CD14-positive monocyte (primary cell): ENCODE results near the gene BSDC1. TPM values are rescaled to one million over a fixed set of nuclear protein-coding genes. Genes with fewer than 3 reads are reported as not detected.
"Not testable (repeated sequence)": the region's sequence is repeated elsewhere in the genome, so short reads cannot be mapped to it uniquely, and the experiment has no call there.

Source experiments
- DNase-seq, 3 donors: peaks; one replicate each; pipeline ENCODE4 v3.0.0-alpha.2; 2011 to 2022
- H2AFZ ChIP-seq: 2 replicates; pipeline ENCODE4 v1.6.0; 2012; ENCODE audit warnings: mild to moderate bottlenecking, low read depth, low read length, inconsistent platforms; ENCODE audit not compliant: insufficient read depth, poor library complexity, severe bottlenecking
- H3K27ac ChIP-seq, 2 donors: 1 replicate in 1 of 2; 2 replicates in 1 of 2; pipeline ENCODE4 v1.5.1; 2012 to 2013; ENCODE audit warnings: low read length in 2 of 2, control low read depth in 1 of 2, inconsistent platforms in 1 of 2, low read depth in 1 of 2, mild to moderate bottlenecking in 1 of 2
- H3K27me3 ChIP-seq, 2 donors: one replicate each; pipeline versions ENCODE4 v1.6.0 to v1.6.1; 2011 to 2013; ENCODE audit warnings: low read length in 2 of 2; ENCODE audit not compliant: control insufficient read depth in 2 of 2, insufficient read depth in 2 of 2
- H3K36me3 ChIP-seq, 2 donors: replicated peaks in 1 of 2; 1 replicate in 1 of 2; 2 replicates in 1 of 2; pipeline versions ENCODE4 v1.5.1 to v1.6.1; 2012 to 2013; ENCODE audit warnings: low read length in 2 of 2, control low read depth in 1 of 2, inconsistent platforms in 1 of 2, mild to moderate bottlenecking in 1 of 2; ENCODE audit not compliant: insufficient read depth in 2 of 2, control insufficient read depth in 1 of 2
- H3K4me1 ChIP-seq, 2 donors: 1 replicate in 1 of 2; 2 replicates in 1 of 2; pipeline versions ENCODE4 v1.5.1 to v1.6.1; 2012 to 2013; ENCODE audit warnings: low read length in 2 of 2, control low read depth in 1 of 2, inconsistent platforms in 1 of 2, mild to moderate bottlenecking in 1 of 2, moderate library complexity in 1 of 2; ENCODE audit not compliant: insufficient read depth in 2 of 2, control insufficient read depth in 1 of 2
- H3K4me2 ChIP-seq: replicated peaks from 2 replicates; pipeline ENCODE3; 2012; ENCODE audit warnings: low read length, moderate library complexity, mild to moderate bottlenecking; ENCODE audit not compliant: poor library complexity, severe bottlenecking; ENCODE audit errors: extremely low read depth
- H3K4me3 ChIP-seq, 3 experiments: fragments of 200-600 bp in 1 of 3; sonication (generic) in 1 of 3; replicated peaks in 1 of 3; 1 replicate in 2 of 3; 2 replicates in 1 of 3; pipeline ENCODE4 v1.5.1; 2011 to 2013; ENCODE audit warnings: low read length in 3 of 3, mild to moderate bottlenecking in 3 of 3, control low read depth in 2 of 3, low read depth in 2 of 3, inconsistent platforms in 1 of 3, moderate library complexity in 1 of 3
- H3K79me2 ChIP-seq: 2 replicates; pipeline ENCODE4 v1.6.0; 2012; ENCODE audit warnings: mild to moderate bottlenecking, control low read depth, inconsistent platforms, low read length, moderate library complexity; ENCODE audit not compliant: insufficient read depth
- H3K9ac ChIP-seq: 2 replicates; pipeline ENCODE4 v1.6.0; 2017; ENCODE audit warnings: low read length, mild to moderate bottlenecking; ENCODE audit not compliant: insufficient read depth, poor library complexity, severe bottlenecking
- H3K9me3 ChIP-seq, 2 donors: replicated peaks in 1 of 2; 1 replicate in 1 of 2; 2 replicates in 1 of 2; pipeline versions ENCODE4 v1.5.1 to v1.6.1; 2012 to 2013; ENCODE audit warnings: low read length in 2 of 2, control low read depth in 1 of 2; ENCODE audit not compliant: control insufficient read depth in 1 of 2, insufficient read depth in 1 of 2
- H4K20me1 ChIP-seq: 2 replicates; pipeline ENCODE4 v1.6.0; 2012; ENCODE audit warnings: mild to moderate bottlenecking, low read length, control low read depth, moderate library complexity; ENCODE audit not compliant: insufficient read depth
- H3K27ac Mint-ChIP-seq, 7 donors: one replicate each; pipeline ENCODE4 v1.8.0; 2020; ENCODE audit warnings: mild to moderate bottlenecking in 7 of 7, mixed read lengths in 7 of 7, moderate library complexity in 6 of 7, inconsistent platforms in 2 of 7
- H3K27me3 Mint-ChIP-seq, 3 donors: one replicate each; pipeline ENCODE4 v1.8.0; 2021 to 2022; ENCODE audit warnings: low read depth in 3 of 3, mild to moderate bottlenecking in 3 of 3, mixed read lengths in 3 of 3, moderate library complexity in 3 of 3, inconsistent platforms in 1 of 3
- H3K36me3 Mint-ChIP-seq, 2 donors: one replicate each; pipeline ENCODE4 v1.8.0; 2020; ENCODE audit warnings: mixed read lengths in 2 of 2, inconsistent platforms in 1 of 2, mild to moderate bottlenecking in 1 of 2
- H3K4me1 Mint-ChIP-seq: one replicate; pipeline ENCODE4 v1.8.0; 2020; ENCODE audit warnings: mild to moderate bottlenecking, mixed read lengths
- H3K4me3 Mint-ChIP-seq, 2 donors: one replicate each; pipeline ENCODE4 v1.8.0; 2020; ENCODE audit warnings: mild to moderate bottlenecking in 2 of 2, mixed read lengths in 2 of 2, moderate library complexity in 1 of 2
- H3K9me3 Mint-ChIP-seq, 7 donors: one replicate each; pipeline ENCODE4 v1.8.0; 2020 to 2022; ENCODE audit warnings: mixed read lengths in 7 of 7, mild to moderate bottlenecking in 6 of 7, moderate library complexity in 6 of 7, inconsistent platforms in 2 of 7
- CTCF ChIP-seq: fragments of 200-600 bp; IDR thresholded peaks from one replicate; pipeline ENCODE4 v1.8.0; 2022; ENCODE audit warnings: antibody characterized with exemption, mild to moderate bottlenecking
- WGBS: methylation state at CpG from one replicate; pipeline ENCODE4 v1.1.5; 2013; ENCODE audit warnings: missing lambda C conversion rate; ENCODE audit not compliant: insufficient coverage; 5-methylcytosine and 5-hydroxymethylcytosine counted together
- intact Hi-C, 2 donors: fragments of 100-400 bp; cut with micrococcal nuclease; formaldehyde crosslinking; loops; one replicate each; pipeline versions ENCODE4 v1.15.0 to v1.15.1; 2023
- polyA plus RNA-seq, 3 donors: library from polyadenylated mRNA; depleted of rRNA in 1 of 3; unstranded in 2 of 3; stranded (reverse) in 1 of 3; fragments of 300-500 nt in 2 of 3; fragments of >200 nt in 1 of 3; fragmentation: Illumina TruSeq in 2 of 3; gene quantifications; 1 replicate in 2 of 3; 2 replicates in 1 of 3; pipeline ENCODE4 v1.2.3, GENCODE V29; 2012 to 2021

The BSDC1 gene
- polyA plus RNA-seq, 3 donors, result 19.0 to 42.4 (median 23.7) TPM

DNA sequence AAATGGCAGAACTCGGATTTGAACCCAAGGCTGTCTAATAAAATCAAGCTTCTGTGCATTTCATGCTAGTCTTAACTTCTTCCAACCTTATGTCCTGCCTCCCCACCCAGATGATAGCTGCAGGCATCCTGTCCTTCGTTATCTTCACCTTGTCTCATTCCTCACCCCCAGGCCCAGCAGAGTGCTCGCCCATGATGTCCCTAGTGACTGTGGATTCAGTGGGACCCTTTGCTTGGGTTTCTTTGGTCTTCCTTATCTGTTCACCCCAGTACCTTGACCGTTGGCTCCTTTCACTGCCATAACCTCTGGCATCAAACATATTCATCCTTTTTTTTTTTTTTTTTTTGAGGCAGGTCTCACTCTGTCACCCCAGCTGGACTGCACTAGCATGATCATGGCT lies 5.6 kb upstream of the BSDC1 start:
- Mint-ChIP-seq H3K27ac (peak overlapping the region in 1 of 7 donors; percentile 68), H3K4me1 (peaks cover 8% of the 10 kb centered on the region), H3K27me3 (peaks cover 0 to 2% (median 1%) of the 10 kb centered on the region in 3 donors), H3K9me3 (peaks cover 0 to 4% (median 0%) of the 10 kb centered on the region in 7 donors), H3K4me3 (no peak overlapping the region), H3K36me3 (no peaks in the 10 kb centered on the region)
- Histone ChIP-seq H3K79me2 (no peaks in the 10 kb centered on the region), H3K4me1 (peaks cover 4 to 9% of the 10 kb centered on the region in 2 donors), H3K27me3 (no peaks in the 10 kb centered on the region), H3K27ac (no peak overlapping the region), H2AFZ (no peak overlapping the region), H3K4me2 (no peak overlapping the region), H4K20me1 (no peaks in the 10 kb centered on the region), H3K4me3 (no peak overlapping the region), H3K36me3 (no peaks in the 10 kb centered on the region), H3K9me3 (no peaks in the 10 kb centered on the region), H3K9ac (no peak overlapping the region)
- intact Hi-C loops, result loop anchor here in 1 of 2 donors (10.0 kb wide), 2 partner anchors 175 to 1685 kb away; partner anchors contain the start of genes EIF3I and TMEM234
- DNase-seq, result no peak
- 77% methylated on average over 3 of the region's 4 CpGs for WGBS
- TF ChIP-seq CTCF, result no peak

GRCh38 chr1:32398401-32398800 lies 4.2 kb upstream of the BSDC1 start:
- Histone ChIP-seq H3K27ac (no peak overlapping the region), H3K36me3 (no peaks in the 10 kb centered on the region), H3K9me3 (no peaks in the 10 kb centered on the region), H3K9ac (no peak overlapping the region), H3K79me2 (peaks cover 8% of the 10 kb centered on the region), H3K4me3 (no peak overlapping the region), H4K20me1 (no peaks in the 10 kb centered on the region), H3K4me2 (no peak overlapping the region), H3K27me3 (no peaks in the 10 kb centered on the region), H3K4me1 (peaks cover 12 to 14% of the 10 kb centered on the region in 2 donors), H2AFZ (no peak overlapping the region)
- H3K27ac Mint-ChIP-seq, result peak overlapping the region in 1 of 7 donors; percentile 14
- intact Hi-C loops, result loop anchor here in 1 of 2 donors (10.0 kb wide), 2 partner anchors 174 to 1684 kb away; partner anchors contain the start of genes EIF3I and TMEM234
- DNase-seq, result no peak
- no peaks in the 10 kb centered on the region for H3K36me3 Mint-ChIP-seq
- H3K27me3 Mint-ChIP-seq, result peaks cover 0 to 2% (median 1%) of the 10 kb centered on the region in 3 donors
- peaks cover 12% of the 10 kb centered on the region for H3K4me1 Mint-ChIP-seq
- 90% methylated on average over 2 of the region's 2 CpGs for WGBS
- no peak for TF ChIP-seq CTCF
- peaks cover 0 to 4% (median 0%) of the 10 kb centered on the region in 7 donors for H3K9me3 Mint-ChIP-seq
- H3K4me3 Mint-ChIP-seq, result no peak overlapping the region

- H3K9ac ChIP-seq, H3K4me2 ChIP-seq, H3K27me3 ChIP-seq, H3K27me3 Mint-ChIP-seq, H3K4me3 Mint-ChIP-seq, H3K27ac ChIP-seq, H4K20me1 ChIP-seq, H3K4me3 ChIP-seq, H3K9me3 ChIP-seq, H3K36me3 ChIP-seq, H3K9me3 Mint-ChIP-seq, H3K36me3 Mint-ChIP-seq, H2AFZ ChIP-seq, DNase-seq: not testable (repeated sequence)
- intact Hi-C loops, result loop anchor here in 1 of 2 donors (10.0 kb wide), 2 partner anchors 172 to 1682 kb away; partner anchors contain the start of genes EIF3I and TMEM234
- no CpG with 5 or more reads among the region's 5 CpGs for WGBS
- peaks cover 27% of the 10 kb centered on the region for H3K79me2 ChIP-seq
- H3K4me1 ChIP-seq, result peaks cover 27 to 30% of the 10 kb centered on the region in 2 donors
- Mint-ChIP-seq H3K27ac (peak overlapping the region in 1 of 7 donors; percentile 12), H3K4me1 (peaks cover 25% of the 10 kb centered on the region)
Observed at GRCh38 chr1:32396524-32396923, 2.3 kb upstream of the BSDC1 start.
